ENCODE measurements around the gene CEP131.

The CEP131 gene

DNA sequence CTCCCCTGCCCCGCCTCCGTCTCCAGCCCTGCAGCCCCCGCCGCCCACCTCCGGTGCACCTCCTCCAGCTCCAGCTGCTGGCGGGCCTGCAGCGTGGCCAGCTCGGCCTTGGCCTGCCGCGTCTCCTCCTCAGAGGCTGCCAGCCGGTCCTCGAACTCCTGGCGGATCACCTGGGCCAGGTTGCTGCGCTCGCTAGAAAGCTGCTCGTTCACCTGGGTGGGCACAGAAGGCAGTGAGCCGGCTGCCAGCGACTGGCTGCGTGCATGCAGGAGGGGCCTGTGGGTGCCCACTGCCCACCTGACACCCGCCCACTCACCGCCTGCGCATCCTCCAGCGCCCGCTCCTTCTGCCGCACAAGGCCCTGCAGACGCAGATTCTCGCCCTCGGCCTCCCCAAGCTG lies 32.2 kb downstream of the CEP131 start:
- TF ChIP-seq CTCF (IDR thresholded peaks at IDR 0.05; ENCODE audit: poor library complexity, severe bottlenecking) = no peak
- no peaks in the 10 kb centered on the region for H3K27me3 ChIP-seq (ENCODE audit: insufficient read depth, poor library complexity, severe bottlenecking)
- H3K27ac ChIP-seq (ENCODE audit: poor library complexity, severe bottlenecking) = no peak overlapping the region
- no peaks in the 10 kb centered on the region; the same call in 1 of the 2 replicates for H3K36me3 ChIP-seq (ENCODE audit: low read depth)
- no peaks in the 10 kb centered on the region for H3K9me3 ChIP-seq (ENCODE audit: severe bottlenecking)
- no peak for ATAC-seq (ENCODE audit: low read depth)
- no peaks in the 10 kb centered on the region for H3K4me1 ChIP-seq (ENCODE audit: insufficient read depth, poor library complexity, severe bottlenecking)
- H3K4me3 ChIP-seq (ENCODE audit: severe bottlenecking) = no peak overlapping the region
- no peak for DNase-seq (ENCODE audit: low spot score)

DNA sequence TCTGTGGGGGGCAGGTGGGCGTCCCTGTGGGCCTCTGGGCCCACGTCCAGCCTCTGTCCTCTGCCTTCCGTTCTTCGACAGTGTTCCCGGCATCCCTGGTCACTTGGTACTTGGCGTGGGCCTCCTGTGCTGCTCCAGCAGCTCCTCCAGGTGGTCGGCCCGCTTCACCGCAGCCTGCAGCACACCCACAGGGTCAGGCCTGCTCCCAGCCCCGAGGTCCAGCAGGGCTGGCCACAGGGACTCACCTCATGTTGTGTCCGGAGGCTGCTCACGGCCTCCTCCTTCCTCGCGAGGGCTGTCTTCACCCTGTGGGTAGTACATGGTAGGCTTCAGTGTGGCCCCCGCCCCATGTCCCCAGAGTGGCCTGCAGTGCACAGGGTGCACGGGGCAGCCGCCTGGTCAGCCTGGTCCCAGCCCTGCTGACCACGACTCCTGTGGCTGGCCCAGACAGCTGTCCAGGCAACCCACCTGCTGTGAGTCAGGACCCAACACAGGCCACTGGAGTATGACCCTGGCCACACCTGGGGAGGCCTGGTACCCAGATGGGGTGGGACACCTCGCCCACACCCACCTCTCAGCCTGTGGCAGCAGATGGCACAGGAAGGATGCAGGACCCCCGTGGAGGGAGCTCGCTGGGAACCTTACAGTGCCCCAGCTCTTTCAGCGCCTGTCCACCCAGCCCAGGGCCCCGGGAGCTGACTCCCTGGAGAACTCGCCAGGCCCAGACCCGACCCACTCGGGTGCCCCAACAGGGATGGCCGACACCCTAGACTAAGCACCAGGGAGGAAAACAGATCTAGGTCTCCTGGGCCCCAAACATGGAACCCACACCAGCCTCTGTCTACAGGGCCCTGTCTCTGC lies 32.9 kb downstream of the CEP131 start:
- H3K27ac ChIP-seq (ENCODE audit: poor library complexity, severe bottlenecking) = no peak overlapping the region
- H3K4me3 ChIP-seq (ENCODE audit: severe bottlenecking) = no peak overlapping the region
- DNase-seq (ENCODE audit: low spot score) (no peak), ATAC-seq (ENCODE audit: low read depth) (peak; percentile 28; the same call in 2 of the 3 replicates)
- peaks cover 1% of the 10 kb centered on the region for H3K27me3 ChIP-seq (ENCODE audit: insufficient read depth, poor library complexity, severe bottlenecking)
- no peaks in the 10 kb centered on the region for H3K9me3 ChIP-seq (ENCODE audit: severe bottlenecking)
- peak; percentile 7 for TF ChIP-seq CTCF (IDR thresholded peaks at IDR 0.05; ENCODE audit: poor library complexity, severe bottlenecking)
- H3K36me3 ChIP-seq (ENCODE audit: low read depth) = no peaks in the 10 kb centered on the region; the same call in 1 of the 2 replicates
- no peaks in the 10 kb centered on the region for H3K4me1 ChIP-seq (ENCODE audit: insufficient read depth, poor library complexity, severe bottlenecking)

DNA sequence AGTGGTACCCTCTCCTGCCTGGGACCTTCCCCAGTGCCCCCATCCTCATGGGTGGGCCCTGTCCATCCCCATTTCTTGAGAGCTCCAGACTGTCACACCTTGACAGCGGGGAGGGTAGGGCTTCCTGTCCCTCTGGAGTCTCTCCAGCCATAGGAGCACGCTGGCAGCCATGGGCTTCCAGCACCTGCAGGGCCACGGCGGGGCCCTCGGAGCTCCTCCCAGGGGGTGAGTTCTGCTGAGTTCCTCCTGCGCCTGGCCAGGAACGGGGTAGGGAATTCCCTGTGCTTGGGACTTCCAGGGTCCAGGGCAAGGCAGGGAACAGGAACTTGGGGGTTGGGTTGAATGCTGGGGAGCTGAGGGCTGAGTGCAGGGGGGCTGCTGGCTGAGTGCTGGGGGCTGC lies 33.7 kb downstream of the CEP131 start:
- Histone ChIP-seq H3K27me3 (ENCODE audit: insufficient read depth, poor library complexity, severe bottlenecking) (peaks cover 9% of the 10 kb centered on the region), H3K4me1 (ENCODE audit: insufficient read depth, poor library complexity, severe bottlenecking) (no peaks in the 10 kb centered on the region), H3K27ac (ENCODE audit: poor library complexity, severe bottlenecking) (no peak overlapping the region), H3K4me3 (ENCODE audit: severe bottlenecking) (no peak overlapping the region), H3K9me3 (ENCODE audit: severe bottlenecking) (no peaks in the 10 kb centered on the region), H3K36me3 (ENCODE audit: low read depth) (no peaks in the 10 kb centered on the region; the same call in 1 of the 2 replicates)
- DNase-seq (ENCODE audit: low spot score) (no peak), ATAC-seq (ENCODE audit: low read depth) (no peak)
- no peak for TF ChIP-seq CTCF (IDR thresholded peaks at IDR 0.05; ENCODE audit: poor library complexity, severe bottlenecking)

- Histone ChIP-seq H3K4me3 (ENCODE audit: severe bottlenecking) (no peak overlapping the region), H3K36me3 (ENCODE audit: low read depth) (no peaks in the 10 kb centered on the region; the same call in 1 of the 2 replicates), H3K27ac (ENCODE audit: poor library complexity, severe bottlenecking) (no peak overlapping the region), H3K27me3 (ENCODE audit: insufficient read depth, poor library complexity, severe bottlenecking) (peaks cover 9% of the 10 kb centered on the region), H3K9me3 (ENCODE audit: severe bottlenecking) (no peaks in the 10 kb centered on the region), H3K4me1 (ENCODE audit: insufficient read depth, poor library complexity, severe bottlenecking) (no peaks in the 10 kb centered on the region)
- no peak for ATAC-seq (ENCODE audit: low read depth)
- no peak for TF ChIP-seq CTCF (IDR thresholded peaks at IDR 0.05; ENCODE audit: poor library complexity, severe bottlenecking)
- no peak for DNase-seq (ENCODE audit: low spot score)
These were observed 34.3 kb downstream of the CEP131 start for GRCh38 chr17:81188491-81188840.
